Measurements from ENCODE around the gene ERLIN1.

- TF ChIP-seq, protein P1, sequence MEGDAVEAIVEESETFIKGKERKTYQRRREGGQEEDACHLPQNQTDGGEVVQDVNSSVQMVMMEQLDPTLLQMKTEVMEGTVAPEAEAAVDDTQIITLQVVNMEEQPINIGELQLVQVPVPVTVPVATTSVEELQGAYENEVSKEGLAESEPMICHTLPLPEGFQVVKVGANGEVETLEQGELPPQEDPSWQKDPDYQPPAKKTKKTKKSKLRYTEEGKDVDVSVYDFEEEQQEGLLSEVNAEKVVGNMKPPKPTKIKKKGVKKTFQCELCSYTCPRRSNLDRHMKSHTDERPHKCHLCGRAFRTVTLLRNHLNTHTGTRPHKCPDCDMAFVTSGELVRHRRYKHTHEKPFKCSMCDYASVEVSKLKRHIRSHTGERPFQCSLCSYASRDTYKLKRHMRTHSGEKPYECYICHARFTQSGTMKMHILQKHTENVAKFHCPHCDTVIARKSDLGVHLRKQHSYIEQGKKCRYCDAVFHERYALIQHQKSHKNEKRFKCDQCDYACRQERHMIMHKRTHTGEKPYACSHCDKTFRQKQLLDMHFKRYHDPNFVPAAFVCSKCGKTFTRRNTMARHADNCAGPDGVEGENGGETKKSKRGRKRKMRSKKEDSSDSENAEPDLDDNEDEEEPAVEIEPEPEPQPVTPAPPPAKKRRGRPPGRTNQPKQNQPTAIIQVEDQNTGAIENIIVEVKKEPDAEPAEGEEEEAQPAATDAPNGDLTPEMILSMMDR (conservative IDR thresholded peaks at IDR 0.05; ENCODE audit: low read depth in 2 of 2) = no peak
- TF ChIP-seq POLR2AphosphoS5 (IDR thresholded peaks at IDR 0.05; ENCODE audit: low read depth) (no peak), EZH2 (IDR thresholded peaks at IDR 0.05; ENCODE audit: low read depth, unreplicated experiment) (no peak)
These were observed 61.7 kb downstream of the ERLIN1 start for GRCh38 chr10:100124097-100124496.
